ENCODE measurements around the gene RAPGEF4. TPM values are rescaled to one million over a fixed set of nuclear protein-coding genes. Genes with fewer than 3 reads are reported as not detected.

RAPGEF4 gene
- total RNA-seq, 1 experiment from 2014 or later = not detected

DNA sequence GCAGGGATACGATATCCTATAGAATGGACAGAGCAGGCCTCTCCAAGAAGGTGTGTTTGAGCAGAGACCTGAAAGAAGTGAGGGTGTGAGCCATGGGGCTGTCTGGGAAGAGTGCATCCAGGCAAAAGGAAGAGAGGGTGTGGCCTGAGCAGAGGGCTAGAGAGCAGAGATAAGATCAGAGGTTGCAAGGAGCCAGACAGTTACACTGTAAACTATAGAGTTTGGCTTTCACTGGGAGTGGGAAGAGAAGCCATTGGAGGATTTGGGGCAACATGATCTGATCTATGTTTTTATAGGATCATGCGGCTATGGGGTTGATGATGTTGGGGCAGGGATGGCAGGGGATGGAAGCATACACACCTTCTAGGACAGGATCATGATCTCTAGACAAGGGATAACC lies 215.9 kb downstream of the RAPGEF4 start:
- Mint-ChIP-seq H3K4me1 (ENCODE audit: insufficient read depth, unreplicated experiment) (peaks cover 6% of the 10 kb centered on the region), H3K36me3 (ENCODE audit: insufficient read depth, unreplicated experiment) (no peaks in the 10 kb centered on the region), H3K9me3 (ENCODE audit: unreplicated experiment) (no peaks in the 10 kb centered on the region), H3K4me3 (ENCODE audit: unreplicated experiment) (no peak overlapping the region), H3K27me3 (ENCODE audit: insufficient read depth, unreplicated experiment) (no peaks in the 10 kb centered on the region), H3K27ac (ENCODE audit: low read depth, unreplicated experiment) (no peak overlapping the region)
- ChIA-PET POLR2A (no interaction called here), CTCF (no interaction called here)
- intact Hi-C loops (cut with micrococcal nuclease) = no loop called here
- no peak for DNase-seq (ENCODE audit: unreplicated experiment)
- no TSS peak for BruUV-seq (replicated peaks)
- TF ChIP-seq, protein P1, sequence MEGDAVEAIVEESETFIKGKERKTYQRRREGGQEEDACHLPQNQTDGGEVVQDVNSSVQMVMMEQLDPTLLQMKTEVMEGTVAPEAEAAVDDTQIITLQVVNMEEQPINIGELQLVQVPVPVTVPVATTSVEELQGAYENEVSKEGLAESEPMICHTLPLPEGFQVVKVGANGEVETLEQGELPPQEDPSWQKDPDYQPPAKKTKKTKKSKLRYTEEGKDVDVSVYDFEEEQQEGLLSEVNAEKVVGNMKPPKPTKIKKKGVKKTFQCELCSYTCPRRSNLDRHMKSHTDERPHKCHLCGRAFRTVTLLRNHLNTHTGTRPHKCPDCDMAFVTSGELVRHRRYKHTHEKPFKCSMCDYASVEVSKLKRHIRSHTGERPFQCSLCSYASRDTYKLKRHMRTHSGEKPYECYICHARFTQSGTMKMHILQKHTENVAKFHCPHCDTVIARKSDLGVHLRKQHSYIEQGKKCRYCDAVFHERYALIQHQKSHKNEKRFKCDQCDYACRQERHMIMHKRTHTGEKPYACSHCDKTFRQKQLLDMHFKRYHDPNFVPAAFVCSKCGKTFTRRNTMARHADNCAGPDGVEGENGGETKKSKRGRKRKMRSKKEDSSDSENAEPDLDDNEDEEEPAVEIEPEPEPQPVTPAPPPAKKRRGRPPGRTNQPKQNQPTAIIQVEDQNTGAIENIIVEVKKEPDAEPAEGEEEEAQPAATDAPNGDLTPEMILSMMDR (IDR thresholded peaks at IDR 0.05; ENCODE audit: unreplicated experiment) = no peak

DNA sequence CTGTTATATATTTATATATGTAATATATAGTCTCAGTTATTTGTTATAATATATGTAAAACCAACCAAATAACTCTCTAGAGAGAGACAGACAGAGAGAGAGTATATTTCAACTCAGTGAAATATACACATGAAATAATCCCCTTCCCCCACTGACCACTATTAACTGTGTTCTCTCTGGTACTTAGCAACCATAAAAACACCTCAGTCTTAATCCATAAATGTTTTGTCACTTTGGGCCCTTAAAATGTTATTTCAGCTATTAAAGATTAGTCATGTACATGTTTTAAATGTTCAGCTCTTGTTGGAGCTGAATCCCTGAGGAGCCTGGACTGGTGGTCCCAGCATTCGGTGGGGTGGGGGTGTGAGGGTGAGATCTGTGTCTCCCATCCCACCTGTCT lies 217.8 kb downstream of the RAPGEF4 start:
- no peaks in the 10 kb centered on the region for H3K9me3 Mint-ChIP-seq (ENCODE audit: unreplicated experiment)
- TF ChIP-seq, protein P1 (IDR thresholded peaks at IDR 0.05; ENCODE audit: unreplicated experiment) = no peak
- POLR2A ChIA-PET = no interaction called here
- no peak for DNase-seq (ENCODE audit: unreplicated experiment)
- H3K27me3 Mint-ChIP-seq (ENCODE audit: insufficient read depth, unreplicated experiment) = no peaks in the 10 kb centered on the region
- CTCF ChIA-PET = interaction anchor here (0.9 to 1.7 kb wide), 2 partner anchors 14 to 21 kb away, joined by 3 to 8 read pairs; no protein-coding TSS in a partner anchor
- no TSS peak for BruUV-seq (replicated peaks)
- no peak overlapping the region for H3K4me3 Mint-ChIP-seq (ENCODE audit: unreplicated experiment)
- intact Hi-C loops (cut with micrococcal nuclease) = no loop called here
- no peaks in the 10 kb centered on the region for H3K4me1 Mint-ChIP-seq (ENCODE audit: insufficient read depth, unreplicated experiment)
- H3K27ac Mint-ChIP-seq (ENCODE audit: low read depth, unreplicated experiment) = no peak overlapping the region
- no peaks in the 10 kb centered on the region for H3K36me3 Mint-ChIP-seq (ENCODE audit: insufficient read depth, unreplicated experiment)

DNA sequence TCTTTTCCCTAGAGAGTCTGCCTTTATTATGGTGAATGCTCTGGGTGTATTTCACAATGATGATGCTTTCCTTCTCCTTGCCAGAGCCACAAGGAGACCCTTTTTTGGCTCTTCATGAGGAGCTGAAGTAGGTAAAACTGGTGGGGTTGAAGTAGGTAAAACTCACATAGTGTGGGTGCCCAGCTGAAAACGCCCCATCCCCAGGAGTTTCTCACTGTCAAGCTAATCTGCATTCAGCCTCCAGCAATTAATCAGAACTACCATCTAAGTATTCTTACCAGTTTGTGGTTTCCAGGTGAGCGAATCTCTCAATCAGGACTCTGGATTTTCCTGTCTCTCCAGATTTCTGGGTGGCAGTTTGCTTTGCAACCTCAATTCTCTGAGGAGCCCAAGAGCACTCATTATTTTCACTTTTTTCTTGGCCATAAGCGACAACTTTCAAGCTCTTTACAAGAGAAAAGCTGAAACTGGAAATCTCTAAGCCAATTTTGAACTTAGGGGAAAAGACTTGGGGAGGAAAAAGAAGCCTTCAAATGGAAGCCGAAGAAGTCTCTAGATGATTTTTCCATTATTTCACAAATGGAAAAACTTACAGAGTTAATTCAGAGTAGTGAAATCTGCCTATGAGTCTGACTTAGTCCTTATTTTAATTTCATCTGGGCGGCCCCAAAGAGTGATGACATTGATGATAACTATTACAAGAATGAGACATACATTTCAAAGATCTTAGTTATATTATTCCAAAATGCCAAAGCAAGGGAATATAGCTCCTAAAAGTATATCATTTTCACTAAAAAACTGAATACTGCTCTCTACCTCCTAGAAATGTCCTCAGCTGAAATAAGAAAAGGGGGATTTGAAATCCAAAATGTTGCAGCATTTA lies 218.6 kb downstream of the RAPGEF4 start:
- TF ChIP-seq, protein P1 (IDR thresholded peaks at IDR 0.05; ENCODE audit: unreplicated experiment) = no peak
- BruUV-seq (replicated peaks) = no TSS peak
- DNase-seq (ENCODE audit: unreplicated experiment) = no peak
- no peak overlapping the region for H3K27ac Mint-ChIP-seq (ENCODE audit: low read depth, unreplicated experiment)
- intact Hi-C loops (cut with micrococcal nuclease) = no loop called here
- no peaks in the 10 kb centered on the region for H3K27me3 Mint-ChIP-seq (ENCODE audit: insufficient read depth, unreplicated experiment)
- POLR2A ChIA-PET = interaction anchor here (0.7 kb wide), 1 partner anchor 120 kb away, joined by 5 read pairs; no protein-coding TSS in a partner anchor
- H3K36me3 Mint-ChIP-seq (ENCODE audit: insufficient read depth, unreplicated experiment) = no peaks in the 10 kb centered on the region
- no peaks in the 10 kb centered on the region for H3K4me1 Mint-ChIP-seq (ENCODE audit: insufficient read depth, unreplicated experiment)
- H3K9me3 Mint-ChIP-seq (ENCODE audit: unreplicated experiment) = no peaks in the 10 kb centered on the region
- CTCF ChIA-PET = interaction anchor here (0.9 to 1.7 kb wide), 2 partner anchors 13 to 22 kb away, joined by 3 to 8 read pairs; no protein-coding TSS in a partner anchor
- no peak overlapping the region for H3K4me3 Mint-ChIP-seq (ENCODE audit: unreplicated experiment)

DNA sequence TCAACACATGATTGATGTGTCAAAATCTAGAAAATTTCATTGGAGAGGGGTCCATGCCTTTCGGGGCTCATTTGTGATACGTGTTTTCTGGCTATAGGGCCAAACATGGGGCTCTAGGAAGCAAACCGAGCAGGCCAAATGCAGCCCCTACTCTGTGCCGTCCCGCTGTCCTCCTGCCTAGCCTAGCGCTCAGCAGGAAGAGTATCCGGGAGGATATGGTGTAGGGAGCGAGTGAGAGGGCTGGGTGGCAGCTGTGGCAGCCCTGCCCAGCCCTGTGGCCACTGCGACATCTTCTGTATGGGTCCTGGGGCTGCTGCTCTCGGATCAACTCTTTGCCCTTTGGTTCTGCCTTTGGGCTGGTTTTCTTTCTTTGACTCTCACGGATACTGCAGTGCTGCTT lies 219.9 kb downstream of the RAPGEF4 start:
- Mint-ChIP-seq H3K27ac (ENCODE audit: low read depth, unreplicated experiment) (no peak overlapping the region), H3K36me3 (ENCODE audit: insufficient read depth, unreplicated experiment) (no peaks in the 10 kb centered on the region), H3K4me1 (ENCODE audit: insufficient read depth, unreplicated experiment) (no peaks in the 10 kb centered on the region), H3K4me3 (ENCODE audit: unreplicated experiment) (no peak overlapping the region), H3K27me3 (ENCODE audit: insufficient read depth, unreplicated experiment) (no peaks in the 10 kb centered on the region), H3K9me3 (ENCODE audit: unreplicated experiment) (no peaks in the 10 kb centered on the region)
- BruUV-seq (replicated peaks) = no TSS peak
- TF ChIP-seq, protein P1 (IDR thresholded peaks at IDR 0.05; ENCODE audit: unreplicated experiment) = no peak
- ChIA-PET CTCF (no interaction called here), POLR2A (no interaction called here)
- no peak for DNase-seq (ENCODE audit: unreplicated experiment)
- intact Hi-C loops (cut with micrococcal nuclease) = no loop called here

All from MCF 10A (cell line).